ENCODE measurements around the gene CHRM3. TPM values are rescaled to one million over a fixed set of nuclear protein-coding genes. Genes with fewer than 3 reads are reported as not detected.

CHRM3 gene
- total and polyA plus RNA-seq, 11 donors, result 0.03 to 1.5 (median 0.27) TPM; not detected in 2

- 70 to 79% (median 77%) methylated on average over 4 of the region's 4 CpGs for WGBS, 4 donors
- intact Hi-C loops (cut with DNase I), result no loop called here
- H3K9me3 ChIP-seq, result no peaks in the 10 kb centered on the region
- no peak for TF ChIP-seq CTCF (IDR thresholded peaks at IDR 0.05)
- no peak for TF ChIP-seq POLR2A (IDR thresholded peaks at IDR 0.05)
- H3K36me3 ChIP-seq, result no peaks in the 10 kb centered on the region
- ATAC-seq, result no peak
- no peaks in the 10 kb centered on the region for H3K4me1 ChIP-seq
- no peak overlapping the region for H3K27ac ChIP-seq
- no peak for DNase-seq
- H3K4me3 ChIP-seq, result no peak overlapping the region
- H3K27me3 ChIP-seq, result no peaks in the 10 kb centered on the region
Measured at GRCh38 chr1:239426821-239427475, 40.6 kb downstream of the CHRM3 start.

GRCh38 chr1:239427712-239428111 is 41.3 kb downstream of the CHRM3 start:
- 75 to 85% (median 82%) methylated on average over 3 of the region's 3 CpGs for WGBS, 4 donors
- TF ChIP-seq CTCF (IDR thresholded peaks at IDR 0.05) (no peak), POLR2A (IDR thresholded peaks at IDR 0.05) (no peak)
- no peak overlapping the region for H3K27ac ChIP-seq
- no peaks in the 10 kb centered on the region for H3K36me3 ChIP-seq
- DNase-seq (no peak), ATAC-seq (no peak)
- no peak overlapping the region for H3K4me3 ChIP-seq
- no peaks in the 10 kb centered on the region for H3K27me3 ChIP-seq
- intact Hi-C loops (cut with DNase I), result no loop called here
- no peaks in the 10 kb centered on the region for H3K9me3 ChIP-seq
- H3K4me1 ChIP-seq, result no peaks in the 10 kb centered on the region

GRCh38 chr1:239428120-239428710 is 41.8 kb downstream of the CHRM3 start:
- no peaks in the 10 kb centered on the region for H3K4me1 ChIP-seq
- intact Hi-C loops (cut with DNase I), result no loop called here
- TF ChIP-seq CTCF (IDR thresholded peaks at IDR 0.05), result no peak
- no peak for TF ChIP-seq POLR2A (IDR thresholded peaks at IDR 0.05)
- 61 to 70% (median 66%) methylated on average over 4 of the region's 4 CpGs for WGBS, 4 donors
- no peaks in the 10 kb centered on the region for H3K27me3 ChIP-seq
- H3K27ac ChIP-seq, result no peak overlapping the region
- no peaks in the 10 kb centered on the region for H3K36me3 ChIP-seq
- no peak overlapping the region for H3K4me3 ChIP-seq
- H3K9me3 ChIP-seq, result no peaks in the 10 kb centered on the region
- no peak for ATAC-seq
- DNase-seq, result no peak

- H3K27me3 ChIP-seq, result no peaks in the 10 kb centered on the region
- no peaks in the 10 kb centered on the region for H3K4me1 ChIP-seq
- no peaks in the 10 kb centered on the region for H3K36me3 ChIP-seq
- WGBS, 4 donors, result 81 to 85% (median 82%) methylated on average over 3 of the region's 3 CpGs
- intact Hi-C loops (cut with DNase I), result no loop called here
- H3K9me3 ChIP-seq, result no peaks in the 10 kb centered on the region
- H3K4me3 ChIP-seq, result no peak overlapping the region
- H3K27ac ChIP-seq, result no peak overlapping the region
- no peak for ATAC-seq
- DNase-seq, result no peak
- TF ChIP-seq POLR2A (IDR thresholded peaks at IDR 0.05) (no peak), CTCF (IDR thresholded peaks at IDR 0.05) (no peak)
Measured at GRCh38 chr1:239429163-239429562, 42.8 kb downstream of the CHRM3 start.
